Measurements from ENCODE around the gene DSCAML1. TPM values are rescaled to one million over a fixed set of nuclear protein-coding genes. Genes with fewer than 3 reads are reported as not detected.

DSCAML1 gene
- total RNA-seq, 1 experiment from 2014 or later = not detected

GRCh38 chr11:117495357-117495756 lies 301.7 kb downstream of the DSCAML1 start:
- CTCF ChIA-PET = no interaction called here

More at GRCh38 chr11:117495357-117495756, 301.7 kb downstream of the DSCAML1 start:
- Histone ChIP-seq H3K27me3 (ENCODE audit: insufficient read depth, low read length) (peaks cover 25% of the 10 kb centered on the region; the same call in 1 of the 2 replicates), H3K9ac (ENCODE audit: low read length) (no peak overlapping the region), H3K4me1 (ENCODE audit: control insufficient read depth in 1 of 2, insufficient read depth in 2 of 2, low read length in 2 of 2) (no peaks in the 10 kb centered on the region), H3K9me2 (ENCODE audit: insufficient read depth) (no peaks in the 10 kb centered on the region), H3K36me3 (ENCODE audit: control insufficient read depth in 1 of 2, insufficient read depth in 2 of 2, low read length in 2 of 2) (no peaks in the 10 kb centered on the region), H3K79me2 (ENCODE audit: insufficient read depth, low read length) (no peaks in the 10 kb centered on the region), H3K27ac (ENCODE audit: low read depth, low read length) (no peak overlapping the region), H2AFZ (ENCODE audit: low read depth, low read length, poor library complexity, severe bottlenecking) (no peak overlapping the region), H3K4me3 (replicated peaks in 1 of 2; ENCODE audit: low read depth in 1 of 2, low read length in 2 of 2) (no peak overlapping the region), H3K4me2 (ENCODE audit: low read length) (no peak overlapping the region), H3K9me3 (ENCODE audit: control insufficient read depth in 1 of 2, insufficient read depth in 1 of 2, low read depth in 1 of 2, low read length in 2 of 2) (no peaks in the 10 kb centered on the region), H4K20me1 (ENCODE audit: insufficient read depth) (no peaks in the 10 kb centered on the region)
- intact Hi-C loops (cut with micrococcal nuclease) = no loop called here
- TF ChIP-seq RAD21 (IDR thresholded peaks at IDR 0.05; ENCODE audit: low read depth) (no peak), REST (IDR thresholded peaks at IDR 0.05; ENCODE audit: low read depth) (no peak), SRF (IDR thresholded peaks at IDR 0.05; ENCODE audit: low read depth) (no peak), EZH2 (IDR thresholded peaks at IDR 0.05) (no peak), YY1 (IDR thresholded peaks at IDR 0.05; ENCODE audit: extremely low read depth, insufficient replicate concordance, low read depth, low read length) (no peak), POLR2AphosphoS5 (IDR thresholded peaks at IDR 0.05; ENCODE audit: low read depth, low read length) (no peak), ZNF274 (IDR thresholded peaks at IDR 0.05; ENCODE audit: low read depth, low read length) (no peak), TCF7L2 (IDR thresholded peaks at IDR 0.05; ENCODE audit: borderline replicate concordance, extremely low read depth, insufficient read depth, insufficient read length) (no peak), CBX3 (IDR thresholded peaks at IDR 0.05; ENCODE audit: low read depth) (no peak), EGR1 (IDR thresholded peaks at IDR 0.05; ENCODE audit: low read depth) (no peak), JUND (IDR thresholded peaks at IDR 0.05) (no peak), CEBPB (IDR thresholded peaks at IDR 0.05; ENCODE audit: low read depth) (no peak)
- TF ChIP-seq, protein P1, sequence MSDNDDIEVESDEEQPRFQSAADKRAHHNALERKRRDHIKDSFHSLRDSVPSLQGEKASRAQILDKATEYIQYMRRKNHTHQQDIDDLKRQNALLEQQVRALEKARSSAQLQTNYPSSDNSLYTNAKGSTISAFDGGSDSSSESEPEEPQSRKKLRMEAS (IDR thresholded peaks at IDR 0.05) = no peak
- DNase-seq (ENCODE audit: low read depth, low spot score) = no peak
- ChIA-PET RAD21 (ENCODE audit: low non-redundant PET in 1 of 2, low total read pairs in 2 of 2, uncharacterized antibody in 2 of 2, unreplicated experiment in 2 of 2) (no interaction called here), POLR2A (no interaction called here)
- ATAC-seq = no peak; the same call in 1 of the 2 replicates
- no TSS peak for BruUV-seq (replicated peaks)

All from HCT116 (cell line).